Activated T-cell treated with anti-CD3 and anti-CD28 coated beads, Interleukin-2, amount 50 U/mL, for 72 hours (primary cell): ENCODE measurements around the gene FGD6. TPM values are rescaled to one million over a fixed set of nuclear protein-coding genes. Genes with fewer than 3 reads are reported as not detected.
"Not testable (repeated sequence)": the region's sequence is repeated elsewhere in the genome, so short reads cannot be mapped to it uniquely, and the experiment has no call there.

Source experiments
- ATAC-seq, 2 donors: fragments of 150-1000 bp; cut with Tn5 transposase; replicated peaks in 1 of 2; 2 replicates each; pipeline ENCODE4 v1.10.0; 2021; ENCODE audit warnings: moderate library complexity in 2 of 2, mild to moderate bottlenecking in 1 of 2
- DNase-seq, 2 donors: peaks; one replicate each; pipeline ENCODE4 v3.0.0; 2021 to 2022; ENCODE audit warnings: mixed read lengths in 1 of 2
- H3K27ac Mint-ChIP-seq: one replicate; pipeline ENCODE4 v1.8.0; 2022; ENCODE audit warnings: mild to moderate bottlenecking, moderate library complexity, mixed read lengths
- H3K27me3 Mint-ChIP-seq: one replicate; pipeline ENCODE4 v1.8.0; 2022; ENCODE audit warnings: low read depth, mixed read lengths
- H3K36me3 Mint-ChIP-seq, 2 donors: one replicate each; pipeline ENCODE4 v1.8.0; 2022; ENCODE audit warnings: mixed read lengths in 2 of 2, mild to moderate bottlenecking in 1 of 2; ENCODE audit not compliant: insufficient read depth in 2 of 2
- H3K4me1 Mint-ChIP-seq: one replicate; pipeline ENCODE4 v1.8.0; 2022; ENCODE audit warnings: low read depth, mixed read lengths
- H3K4me3 Mint-ChIP-seq, 2 donors: one replicate each; pipeline ENCODE4 v1.8.0; 2022; ENCODE audit warnings: mild to moderate bottlenecking in 2 of 2, mixed read lengths in 2 of 2, moderate library complexity in 2 of 2
- H3K9me3 Mint-ChIP-seq, 2 donors: one replicate each; pipeline ENCODE4 v1.8.0; 2022; ENCODE audit warnings: mixed read lengths in 2 of 2
- total RNA-seq, 2 donors: library from RNA; stranded (reverse); gene quantifications; one replicate each; pipeline ENCODE4 v1.2.3, GENCODE V29; 2022

Gene FGD6
- total RNA-seq, 2 donors from 2014 or later = 1.2 to 2.0 TPM

DNA sequence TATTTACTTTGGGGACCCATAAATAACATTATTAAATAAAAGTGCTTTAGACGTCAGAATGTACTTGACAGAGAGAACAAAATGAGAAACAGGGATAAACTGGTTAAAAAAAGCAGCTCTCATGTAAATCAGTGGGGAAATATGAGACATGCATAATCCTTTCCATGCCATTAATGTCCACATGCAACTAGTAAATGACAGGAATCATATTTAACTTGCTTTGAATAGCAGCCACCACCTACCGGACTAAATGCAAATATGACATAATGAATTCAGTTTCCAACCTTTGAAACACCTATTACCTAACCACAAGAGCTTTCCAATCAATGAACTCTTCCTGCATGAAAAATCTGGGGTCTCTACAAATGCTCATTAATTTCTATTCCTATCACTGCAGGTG lies 19.6 kb downstream of the FGD6 start:
- Mint-ChIP-seq H3K4me1 (peaks cover 12% of the 10 kb centered on the region), H3K27ac (no peak overlapping the region), H3K27me3 (no peaks in the 10 kb centered on the region), H3K4me3 (no peak overlapping the region), H3K36me3 (no peaks in the 10 kb centered on the region), H3K9me3 (no peaks in the 10 kb centered on the region)
- no peak for DNase-seq
- no peak for ATAC-seq

GRCh38 chr12:95196875-95197569 lies 20.2 kb downstream of the FGD6 start:
- not testable (repeated sequence) for ATAC-seq, H3K4me3 Mint-ChIP-seq, H3K27ac Mint-ChIP-seq, H3K27me3 Mint-ChIP-seq, H3K36me3 Mint-ChIP-seq, DNase-seq, H3K9me3 Mint-ChIP-seq
- H3K4me1 Mint-ChIP-seq = peaks cover 12% of the 10 kb centered on the region

DNA sequence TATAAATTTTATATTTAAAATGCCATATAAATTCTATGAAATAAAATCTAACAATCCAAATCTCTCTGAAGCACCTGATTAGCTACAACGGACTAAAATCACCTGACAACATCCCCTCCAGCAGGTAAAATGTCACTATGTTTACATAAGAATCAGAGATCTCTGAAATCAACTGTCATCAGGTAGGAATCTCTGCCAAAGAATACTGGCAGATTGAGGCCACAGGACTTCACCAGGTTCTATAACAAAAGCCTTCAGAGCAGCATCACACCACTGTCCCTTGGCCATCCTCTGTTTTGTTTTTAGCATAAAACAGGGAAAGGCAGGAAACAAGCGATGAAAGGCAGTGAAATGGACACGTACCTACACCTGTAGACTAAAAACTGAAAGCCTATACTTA lies 22.1 kb downstream of the FGD6 start:
- Mint-ChIP-seq H3K4me3 (no peak overlapping the region), H3K27ac (no peak overlapping the region), H3K36me3 (no peaks in the 10 kb centered on the region), H3K27me3 (no peaks in the 10 kb centered on the region), H3K9me3 (no peaks in the 10 kb centered on the region), H3K4me1 (peaks cover under 1% of the 10 kb centered on the region)
- ATAC-seq (no peak), DNase-seq (no peak)

- Mint-ChIP-seq H3K27ac (no peak overlapping the region), H3K9me3 (no peaks in the 10 kb centered on the region), H3K4me1 (no peaks in the 10 kb centered on the region), H3K4me3 (no peak overlapping the region), H3K27me3 (no peaks in the 10 kb centered on the region), H3K36me3 (no peaks in the 10 kb centered on the region)
- DNase-seq = no peak
- no peak for ATAC-seq
Observed at GRCh38 chr12:95193139-95193538, 24.1 kb downstream of the FGD6 start.

- Mint-ChIP-seq H3K9me3 (no peaks in the 10 kb centered on the region), H3K27ac (no peak overlapping the region), H3K4me1 (no peaks in the 10 kb centered on the region), H3K36me3 (no peaks in the 10 kb centered on the region), H3K4me3 (no peak overlapping the region), H3K27me3 (no peaks in the 10 kb centered on the region)
- DNase-seq = no peak
- no peak for ATAC-seq
Observed at GRCh38 chr12:95192271-95192670, 25.0 kb downstream of the FGD6 start.

DNA sequence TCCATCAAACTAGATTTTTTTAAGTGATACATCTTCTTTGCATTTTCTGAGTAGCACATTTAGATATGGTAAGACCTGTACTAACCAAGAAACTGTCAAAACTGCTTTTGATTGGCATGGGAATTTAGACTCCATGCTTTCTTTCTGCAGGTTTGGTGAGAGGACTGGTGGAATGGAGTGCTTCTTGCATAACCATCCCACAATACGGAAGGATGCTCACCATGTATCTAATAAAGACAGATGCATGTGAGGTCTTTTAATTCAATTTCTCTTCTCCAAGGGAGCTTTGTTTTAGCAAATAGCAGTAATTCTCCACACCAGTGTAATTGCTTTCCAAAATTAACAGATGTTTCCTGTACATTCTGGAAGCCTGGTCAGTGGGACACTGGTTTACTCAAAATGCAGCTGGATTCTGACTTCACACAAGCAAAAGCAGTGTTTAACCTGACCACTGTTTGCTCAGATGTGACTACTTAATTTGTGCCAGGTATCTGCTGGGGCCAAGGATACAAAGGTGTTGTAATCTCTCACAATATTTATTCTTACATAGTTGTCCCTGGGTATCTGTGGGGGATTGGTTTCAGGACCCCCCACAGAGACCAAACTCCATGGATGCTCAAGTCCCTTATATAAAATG lies 26.1 kb downstream of the FGD6 start:
- Mint-ChIP-seq H3K4me3 (no peak overlapping the region), H3K27me3 (no peaks in the 10 kb centered on the region), H3K4me1 (no peaks in the 10 kb centered on the region), H3K27ac (no peak overlapping the region), H3K9me3 (no peaks in the 10 kb centered on the region), H3K36me3 (no peaks in the 10 kb centered on the region)
- no peak for DNase-seq
- ATAC-seq = no peak

GRCh38 chr12:95187865-95188415 lies 29.3 kb downstream of the FGD6 start:
- ATAC-seq = no peak
- Mint-ChIP-seq H3K9me3 (no peaks in the 10 kb centered on the region), H3K4me3 (no peak overlapping the region), H3K4me1 (peaks cover 2% of the 10 kb centered on the region), H3K27ac (no peak overlapping the region), H3K36me3 (no peaks in the 10 kb centered on the region), H3K27me3 (no peaks in the 10 kb centered on the region)
- no peak for DNase-seq

DNA sequence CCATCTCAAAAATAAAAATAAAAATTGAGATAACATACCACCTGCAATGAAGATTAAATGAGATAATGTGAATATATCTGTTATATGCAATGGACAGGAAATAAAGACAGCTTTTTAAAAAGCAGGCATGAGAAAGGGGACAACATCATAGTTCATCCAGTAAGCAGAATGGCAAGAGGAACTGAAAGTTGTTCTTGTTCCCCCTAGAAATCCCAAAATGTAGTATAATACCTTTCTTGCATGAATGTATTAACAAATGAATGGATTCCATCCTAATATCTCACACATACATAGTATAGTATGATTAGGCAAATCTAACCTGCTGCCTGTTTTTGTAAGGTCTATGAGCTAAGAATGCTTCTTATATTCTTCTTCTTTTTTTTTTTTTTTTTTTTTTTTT lies 31.4 kb downstream of the FGD6 start:
- H3K9me3 Mint-ChIP-seq = no peaks in the 10 kb centered on the region

GRCh38 chr12:95185072-95185471 lies 32.2 kb downstream of the FGD6 start:
- no peaks in the 10 kb centered on the region for H3K27me3 Mint-ChIP-seq
- no peaks in the 10 kb centered on the region for H3K36me3 Mint-ChIP-seq
- H3K9me3 Mint-ChIP-seq = no peaks in the 10 kb centered on the region
- no peak for ATAC-seq
- H3K27ac Mint-ChIP-seq = no peak overlapping the region
- peaks cover 6% of the 10 kb centered on the region for H3K4me1 Mint-ChIP-seq
- DNase-seq = no peak
- H3K4me3 Mint-ChIP-seq = no peak overlapping the region

More for the DNA sequence above, 31.4 kb downstream of the FGD6 start:
- DNase-seq (no peak), ATAC-seq (no peak)
- no peaks in the 10 kb centered on the region for H3K27me3 Mint-ChIP-seq
- no peaks in the 10 kb centered on the region for H3K36me3 Mint-ChIP-seq
- no peak overlapping the region for H3K27ac Mint-ChIP-seq
- H3K4me1 Mint-ChIP-seq = peaks cover 6% of the 10 kb centered on the region
- H3K4me3 Mint-ChIP-seq = no peak overlapping the region

DNA sequence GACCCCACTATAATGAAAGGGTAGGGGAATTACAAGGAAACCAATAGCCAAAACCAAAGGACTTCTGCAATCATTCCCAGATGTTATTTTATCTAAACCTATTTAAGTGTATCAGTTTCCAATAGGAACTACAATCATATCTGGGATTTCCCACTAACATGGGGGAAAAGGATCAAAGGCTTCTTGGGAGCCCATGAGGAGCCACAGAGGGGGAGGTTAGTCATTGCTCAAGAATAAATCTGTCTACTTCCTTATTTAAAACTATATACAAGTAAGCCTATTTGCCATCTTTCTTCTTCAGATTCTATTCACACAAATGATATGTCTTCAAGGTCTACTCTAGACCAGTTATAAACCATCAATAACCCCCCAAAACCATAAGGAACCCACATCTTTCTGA lies 33.1 kb downstream of the FGD6 start:
- ATAC-seq = no peak
- Mint-ChIP-seq H3K4me1 (peaks cover 6% of the 10 kb centered on the region), H3K9me3 (no peaks in the 10 kb centered on the region)

GRCh38 chr12:95182868-95183415 lies 34.3 kb downstream of the FGD6 start:
- no peak overlapping the region for H3K27ac Mint-ChIP-seq
- H3K27me3 Mint-ChIP-seq = no peaks in the 10 kb centered on the region
- DNase-seq = peak; percentile 2 to 20
- no peaks in the 10 kb centered on the region for H3K36me3 Mint-ChIP-seq
- no peaks in the 10 kb centered on the region for H3K9me3 Mint-ChIP-seq
- H3K4me1 Mint-ChIP-seq = peaks cover 6% of the 10 kb centered on the region
- peak; percentile 76 to 85 for ATAC-seq
- H3K4me3 Mint-ChIP-seq = no peak overlapping the region

More for the DNA sequence above, 33.1 kb downstream of the FGD6 start:
- Mint-ChIP-seq H3K36me3 (no peaks in the 10 kb centered on the region), H3K27ac (no peak overlapping the region), H3K4me3 (no peak overlapping the region), H3K27me3 (no peaks in the 10 kb centered on the region)
- DNase-seq = no peak

GRCh38 chr12:95181103-95181502 lies 36.2 kb downstream of the FGD6 start:
- ATAC-seq = no peak
- Mint-ChIP-seq H3K36me3 (no peaks in the 10 kb centered on the region), H3K27me3 (no peaks in the 10 kb centered on the region), H3K4me1 (peaks cover 6% of the 10 kb centered on the region), H3K4me3 (no peak overlapping the region), H3K9me3 (no peaks in the 10 kb centered on the region), H3K27ac (no peak overlapping the region)
- no peak for DNase-seq

- Mint-ChIP-seq H3K27ac (no peak overlapping the region), H3K27me3 (no peaks in the 10 kb centered on the region), H3K9me3 (no peaks in the 10 kb centered on the region), H3K4me3 (no peak overlapping the region), H3K36me3 (no peaks in the 10 kb centered on the region), H3K4me1 (peaks cover 6% of the 10 kb centered on the region)
- ATAC-seq = no peak
- DNase-seq = no peak
Observed at GRCh38 chr12:95179011-95179410, 38.3 kb downstream of the FGD6 start.
